AG09319 (cell line): ENCODE measurements around the gene TPSG1.
"Not testable (repeated sequence)": the region's sequence is repeated elsewhere in the genome, so short reads cannot be mapped to it uniquely, and the experiment has no call there.

ENCODE experiments used
- DNase-seq: peaks from one replicate; pipeline ENCODE4 v3.0.0-alpha.2; 2010; ENCODE audit warnings: low read depth; ENCODE audit errors: extremely low read depth
- TF ChIP-seq, protein P1 (sequence below): IDR thresholded peaks from 2 replicates; pipeline ENCODE4 v1.5.1; 2011; ENCODE audit warnings: low read depth, mild to moderate bottlenecking, inconsistent platforms, low read length, moderate library complexity

TPSG1 gene

DNA sequence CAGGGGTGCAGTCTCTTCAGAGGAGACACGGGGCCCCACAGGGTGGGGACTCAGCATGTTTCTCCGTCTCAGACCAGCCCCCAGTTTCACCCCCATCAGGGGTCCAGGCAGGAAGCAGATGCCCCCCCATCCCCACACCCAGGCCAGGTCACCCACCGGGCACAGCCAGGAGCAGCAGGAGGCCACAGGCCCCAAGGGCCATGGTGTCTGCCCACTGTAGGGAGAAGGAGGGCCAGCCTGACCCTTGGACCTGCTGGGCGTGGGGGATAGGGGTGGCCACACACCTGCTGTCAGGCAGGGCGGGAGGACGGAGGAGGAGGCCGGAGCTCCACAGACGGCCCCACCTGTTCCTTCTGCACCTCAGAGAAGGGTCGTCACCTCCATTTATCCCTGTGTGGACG, at the start of gene TPSG1:
TSS of gene TPSG1 (minus strand) at position 218 of the 401 bp plus-strand sequence. CDS start at position 202, 16 bp downstream.
- TF ChIP-seq, protein P1, sequence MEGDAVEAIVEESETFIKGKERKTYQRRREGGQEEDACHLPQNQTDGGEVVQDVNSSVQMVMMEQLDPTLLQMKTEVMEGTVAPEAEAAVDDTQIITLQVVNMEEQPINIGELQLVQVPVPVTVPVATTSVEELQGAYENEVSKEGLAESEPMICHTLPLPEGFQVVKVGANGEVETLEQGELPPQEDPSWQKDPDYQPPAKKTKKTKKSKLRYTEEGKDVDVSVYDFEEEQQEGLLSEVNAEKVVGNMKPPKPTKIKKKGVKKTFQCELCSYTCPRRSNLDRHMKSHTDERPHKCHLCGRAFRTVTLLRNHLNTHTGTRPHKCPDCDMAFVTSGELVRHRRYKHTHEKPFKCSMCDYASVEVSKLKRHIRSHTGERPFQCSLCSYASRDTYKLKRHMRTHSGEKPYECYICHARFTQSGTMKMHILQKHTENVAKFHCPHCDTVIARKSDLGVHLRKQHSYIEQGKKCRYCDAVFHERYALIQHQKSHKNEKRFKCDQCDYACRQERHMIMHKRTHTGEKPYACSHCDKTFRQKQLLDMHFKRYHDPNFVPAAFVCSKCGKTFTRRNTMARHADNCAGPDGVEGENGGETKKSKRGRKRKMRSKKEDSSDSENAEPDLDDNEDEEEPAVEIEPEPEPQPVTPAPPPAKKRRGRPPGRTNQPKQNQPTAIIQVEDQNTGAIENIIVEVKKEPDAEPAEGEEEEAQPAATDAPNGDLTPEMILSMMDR: no peak
- DNase-seq: no peak

DNA sequence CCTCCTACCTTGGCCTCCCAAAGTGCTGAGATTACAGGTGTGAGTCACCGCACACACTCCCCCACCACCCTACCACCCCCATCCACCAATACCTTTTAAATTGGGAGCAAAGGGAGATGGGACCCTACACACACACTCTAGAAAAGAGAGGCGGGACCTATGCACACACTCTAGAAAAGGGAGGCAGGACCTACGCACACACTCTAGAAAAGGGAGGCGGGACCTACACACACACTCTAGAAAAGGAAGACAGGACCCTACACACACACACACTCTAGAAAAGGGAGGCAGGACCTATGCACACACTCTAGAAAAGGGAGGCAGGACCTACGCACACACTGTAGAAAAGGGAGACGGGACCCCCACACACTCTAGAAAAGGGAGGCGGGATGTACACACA, 49.7 kb upstream of the TPSG1 start:
- TF ChIP-seq, protein P1: no peak
- no peak for DNase-seq

DNA sequence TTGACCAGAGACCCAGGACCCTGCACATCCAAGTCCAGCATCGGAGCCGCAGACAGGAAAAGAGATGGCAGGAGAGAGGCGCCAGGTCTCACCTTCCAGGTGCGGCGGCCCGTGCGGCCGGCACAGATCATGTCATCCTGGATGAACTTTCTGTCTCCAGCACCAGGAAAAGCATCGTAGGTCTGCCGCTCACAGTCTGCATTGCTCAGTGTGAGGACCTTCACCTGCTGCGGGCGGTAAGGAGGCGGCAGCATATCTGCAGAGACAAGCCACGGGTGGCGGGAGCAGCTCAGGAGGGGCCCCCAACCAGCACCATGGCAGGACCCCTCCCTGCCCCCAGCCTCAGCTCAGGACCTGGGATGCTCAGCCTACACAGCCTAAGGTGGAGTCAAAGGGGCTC, 48.7 kb upstream of the TPSG1 start:
- TF ChIP-seq, protein P1: no peak

DNA sequence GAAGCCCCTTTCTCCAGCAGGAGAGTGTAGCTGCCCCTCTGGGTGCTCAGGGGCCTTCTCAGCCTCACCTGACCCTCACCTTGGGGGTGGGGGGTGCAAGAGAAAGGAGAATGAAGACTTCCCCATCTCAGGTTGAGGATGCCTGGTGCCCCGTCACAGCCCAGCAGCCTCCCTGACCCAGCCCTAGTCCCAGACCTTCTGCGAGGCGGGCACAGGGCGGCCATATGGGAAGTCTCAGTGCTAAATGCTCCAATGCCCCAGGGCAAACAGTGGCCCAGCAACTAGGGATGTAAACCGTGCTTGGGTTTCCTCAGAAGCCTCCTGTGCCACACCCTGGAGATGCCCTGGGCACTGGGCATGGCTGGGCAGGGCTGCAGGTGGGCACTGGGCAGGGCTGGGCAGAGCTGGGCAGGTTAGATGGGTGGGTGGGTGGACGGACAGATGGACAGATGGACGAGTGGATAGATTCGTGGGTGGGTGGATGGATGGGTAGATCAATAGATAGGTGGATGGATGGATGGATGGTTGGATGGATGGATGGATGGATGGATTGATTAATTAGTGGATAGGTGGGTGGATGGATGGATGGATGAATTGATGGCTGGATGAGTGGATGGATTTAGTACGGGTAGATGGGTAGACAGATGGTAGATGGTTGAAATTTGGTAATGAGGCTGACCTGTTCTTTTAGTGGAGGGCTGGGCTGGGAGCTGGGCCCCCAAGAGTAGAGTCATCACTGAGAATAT, 47.6 kb upstream of the TPSG1 start:
- no peak for DNase-seq
- TF ChIP-seq, protein P1: no peak

More for the DNA sequence above, 48.7 kb upstream of the TPSG1 start:
- no peak for DNase-seq

DNA sequence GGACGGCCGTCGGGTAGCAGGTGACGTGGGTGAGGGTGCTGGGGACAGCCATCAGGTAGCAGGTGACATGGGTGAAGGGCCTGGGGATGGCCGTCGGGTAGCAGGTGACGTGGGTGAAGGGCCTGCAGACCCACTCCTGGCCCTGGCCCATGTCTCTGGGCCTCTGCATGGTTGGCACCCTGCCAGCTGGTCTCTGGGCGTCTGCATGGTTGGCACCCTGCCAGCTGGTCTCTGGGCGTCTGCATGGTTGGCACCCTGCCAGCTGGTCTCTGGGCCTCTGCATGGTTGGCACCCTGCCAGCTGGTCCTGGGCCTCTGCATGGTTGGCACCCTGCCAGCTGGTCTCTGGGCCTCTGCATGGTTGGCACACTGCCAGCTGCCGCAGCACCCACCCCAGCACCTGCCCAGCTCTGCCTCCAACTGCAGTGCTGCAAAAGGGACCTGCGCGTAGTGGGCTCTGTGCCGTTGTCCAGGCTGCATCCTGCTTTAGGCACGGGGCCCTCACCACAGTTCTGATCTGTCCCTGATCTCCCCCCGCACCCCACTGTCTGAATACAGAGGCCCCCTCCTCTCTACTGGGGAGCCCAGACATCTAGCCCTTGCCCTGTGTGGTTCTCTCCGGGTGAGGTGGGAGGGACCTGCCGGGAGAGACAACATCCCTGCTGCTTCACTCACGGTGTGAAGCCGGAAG, 46.8 kb upstream of the TPSG1 start:
- not testable (repeated sequence) for DNase-seq

DNA sequence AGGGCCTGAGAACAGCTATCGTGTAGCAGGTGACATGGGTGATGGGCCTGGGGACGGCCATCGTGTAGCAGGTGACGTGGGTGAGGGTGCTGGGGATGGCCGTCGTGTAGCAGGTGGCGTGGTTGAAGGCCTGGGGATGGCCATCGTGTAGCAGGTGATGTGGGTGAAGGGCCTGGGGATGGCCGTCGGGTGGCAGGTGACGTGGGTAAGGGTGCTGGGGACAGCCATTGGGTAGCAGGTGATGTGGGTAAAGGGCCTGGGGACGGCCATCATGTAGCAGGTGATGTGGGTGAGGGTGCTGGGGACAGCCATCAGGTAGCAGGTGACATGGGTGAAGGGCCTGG, 46.3 kb upstream of the TPSG1 start:
- no peak for DNase-seq
- TF ChIP-seq, protein P1: no peak

DNA sequence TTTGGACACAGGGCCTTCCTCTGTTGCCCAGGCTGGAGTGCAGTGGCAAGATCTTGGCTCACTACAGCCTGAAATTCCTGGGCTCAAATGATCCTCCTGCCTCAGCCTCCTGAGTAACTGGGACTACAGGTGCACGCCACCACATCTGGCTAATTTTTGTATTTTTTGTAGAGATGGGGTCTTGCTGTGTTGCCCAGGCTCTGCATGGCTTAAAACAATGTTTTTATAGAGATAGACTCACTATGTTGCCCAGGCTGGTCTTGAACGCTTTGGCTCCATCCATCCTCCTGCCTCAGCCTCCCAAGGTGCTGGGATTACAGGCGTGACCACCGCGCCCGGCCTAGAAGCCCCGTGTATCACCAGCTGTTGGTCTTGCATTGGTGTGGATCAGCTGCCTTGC, 44.4 kb upstream of the TPSG1 start:
- DNase-seq: not testable (repeated sequence)

DNA sequence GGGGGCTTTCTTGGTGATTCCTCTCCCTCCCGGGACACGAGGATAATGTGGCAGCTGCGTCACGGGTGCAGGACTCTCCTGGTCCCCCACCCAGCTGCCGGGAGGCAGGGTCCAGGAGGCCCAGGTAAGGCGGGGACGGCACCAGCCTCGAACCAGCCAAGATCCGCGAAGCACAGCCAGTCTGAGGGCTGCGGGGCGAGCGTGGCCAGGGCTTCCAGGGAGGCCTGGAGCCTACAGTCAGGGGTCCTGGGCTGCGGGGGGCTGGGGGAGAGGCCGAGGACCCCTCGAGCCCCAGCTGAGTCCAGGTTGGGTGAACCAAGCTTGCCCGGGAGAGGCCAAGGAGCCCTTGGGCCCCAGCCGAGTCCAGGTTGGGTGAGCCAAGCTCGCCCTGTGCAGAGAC, 40.8 kb upstream of the TPSG1 start:
- no peak for DNase-seq
- TF ChIP-seq, protein P1: no peak
